ENCODE data around the gene B3GALT6.

DNA sequence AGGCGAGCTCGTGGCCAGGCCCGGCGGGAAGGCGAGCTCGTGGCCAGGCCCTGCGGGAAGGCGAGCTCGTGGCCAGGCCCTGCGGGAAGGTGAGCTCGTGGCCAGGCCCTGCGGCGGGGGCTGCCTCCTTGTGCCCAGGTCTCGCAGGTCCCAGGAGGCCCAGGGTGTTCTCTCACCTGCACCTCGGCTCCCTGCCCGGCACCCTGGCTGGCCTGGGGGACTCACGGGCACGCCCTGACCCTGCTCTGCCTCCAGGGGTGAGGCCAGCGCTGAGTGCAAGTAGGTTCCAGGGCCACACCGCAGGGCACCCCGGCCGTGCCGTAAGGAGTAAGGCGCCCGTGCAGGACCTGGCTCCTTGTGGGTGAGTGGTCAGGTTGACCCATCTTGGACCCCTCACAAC, 4.7 kb upstream of the B3GALT6 start:
- TF ChIP-seq SIN3A (IDR thresholded peaks at IDR 0.05; ENCODE audit: borderline replicate concordance, insufficient read depth, low read depth, low read length) (no peak), POLR2AphosphoS5 (IDR thresholded peaks at IDR 0.05; ENCODE audit: low read depth, low read length) (no peak)
- TF ChIP-seq, protein P1, sequence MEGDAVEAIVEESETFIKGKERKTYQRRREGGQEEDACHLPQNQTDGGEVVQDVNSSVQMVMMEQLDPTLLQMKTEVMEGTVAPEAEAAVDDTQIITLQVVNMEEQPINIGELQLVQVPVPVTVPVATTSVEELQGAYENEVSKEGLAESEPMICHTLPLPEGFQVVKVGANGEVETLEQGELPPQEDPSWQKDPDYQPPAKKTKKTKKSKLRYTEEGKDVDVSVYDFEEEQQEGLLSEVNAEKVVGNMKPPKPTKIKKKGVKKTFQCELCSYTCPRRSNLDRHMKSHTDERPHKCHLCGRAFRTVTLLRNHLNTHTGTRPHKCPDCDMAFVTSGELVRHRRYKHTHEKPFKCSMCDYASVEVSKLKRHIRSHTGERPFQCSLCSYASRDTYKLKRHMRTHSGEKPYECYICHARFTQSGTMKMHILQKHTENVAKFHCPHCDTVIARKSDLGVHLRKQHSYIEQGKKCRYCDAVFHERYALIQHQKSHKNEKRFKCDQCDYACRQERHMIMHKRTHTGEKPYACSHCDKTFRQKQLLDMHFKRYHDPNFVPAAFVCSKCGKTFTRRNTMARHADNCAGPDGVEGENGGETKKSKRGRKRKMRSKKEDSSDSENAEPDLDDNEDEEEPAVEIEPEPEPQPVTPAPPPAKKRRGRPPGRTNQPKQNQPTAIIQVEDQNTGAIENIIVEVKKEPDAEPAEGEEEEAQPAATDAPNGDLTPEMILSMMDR (IDR thresholded peaks at IDR 0.05) = no peak

All from Panc1 (cell line).